ENCODE results near the gene SUN1.

- TF ChIP-seq, protein P1, sequence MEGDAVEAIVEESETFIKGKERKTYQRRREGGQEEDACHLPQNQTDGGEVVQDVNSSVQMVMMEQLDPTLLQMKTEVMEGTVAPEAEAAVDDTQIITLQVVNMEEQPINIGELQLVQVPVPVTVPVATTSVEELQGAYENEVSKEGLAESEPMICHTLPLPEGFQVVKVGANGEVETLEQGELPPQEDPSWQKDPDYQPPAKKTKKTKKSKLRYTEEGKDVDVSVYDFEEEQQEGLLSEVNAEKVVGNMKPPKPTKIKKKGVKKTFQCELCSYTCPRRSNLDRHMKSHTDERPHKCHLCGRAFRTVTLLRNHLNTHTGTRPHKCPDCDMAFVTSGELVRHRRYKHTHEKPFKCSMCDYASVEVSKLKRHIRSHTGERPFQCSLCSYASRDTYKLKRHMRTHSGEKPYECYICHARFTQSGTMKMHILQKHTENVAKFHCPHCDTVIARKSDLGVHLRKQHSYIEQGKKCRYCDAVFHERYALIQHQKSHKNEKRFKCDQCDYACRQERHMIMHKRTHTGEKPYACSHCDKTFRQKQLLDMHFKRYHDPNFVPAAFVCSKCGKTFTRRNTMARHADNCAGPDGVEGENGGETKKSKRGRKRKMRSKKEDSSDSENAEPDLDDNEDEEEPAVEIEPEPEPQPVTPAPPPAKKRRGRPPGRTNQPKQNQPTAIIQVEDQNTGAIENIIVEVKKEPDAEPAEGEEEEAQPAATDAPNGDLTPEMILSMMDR (IDR thresholded peaks at IDR 0.05 in 2 of 3, conservative IDR thresholded peaks at IDR 0.05 in 1 of 3; ENCODE audit: control insufficient read depth in 2 of 3, extremely low read depth in 1 of 3, insufficient read depth in 1 of 3, low read depth in 3 of 3, low read length in 3 of 3), result no peak
- TF ChIP-seq MLLT1 (IDR thresholded peaks at IDR 0.05) (no peak), YY1 (IDR thresholded peaks at IDR 0.05; ENCODE audit: low read depth, low read length) (no peak), POLR2A (IDR thresholded peaks at IDR 0.05; ENCODE audit: low read depth, low read length) (no peak), ZNF622 (IDR thresholded peaks at IDR 0.05) (no peak), EP300 (IDR thresholded peaks at IDR 0.05; ENCODE audit: borderline replicate concordance in 1 of 2, control insufficient read depth in 1 of 2, low read depth in 2 of 2, low read length in 2 of 2) (no peak), POLR2AphosphoS5 (IDR thresholded peaks at IDR 0.05; ENCODE audit: low read length) (no peak), RFX5 (IDR thresholded peaks at IDR 0.05; ENCODE audit: low read depth, low read length) (no peak), MAX (IDR thresholded peaks at IDR 0.05; ENCODE audit: low read depth, low read length) (no peak), PAX8 (IDR thresholded peaks at IDR 0.05) (no peak), RB1 (IDR thresholded peaks at IDR 0.05; ENCODE audit: borderline replicate concordance) (no peak), CUX1 (IDR thresholded peaks at IDR 0.05; ENCODE audit: insufficient replicate concordance, low read depth, low read length) (no peak)
Observed at GRCh38 chr7:828793-829561, 3.3 kb upstream of the SUN1 start.
